ENCODE measurements around the gene NOVA2. TPM values are rescaled to one million over a fixed set of nuclear protein-coding genes. Genes with fewer than 3 reads are reported as not detected.

The NOVA2 gene
- polyA plus RNA-seq, 1 donor from 2014 or later, result 9.3 TPM

- Histone ChIP-seq H3K36me3 (ENCODE audit: insufficient read depth, low read length) (no peaks in the 10 kb centered on the region), H4K20me1 (ENCODE audit: insufficient read depth) (no peaks in the 10 kb centered on the region), H3F3A (ENCODE audit: insufficient read depth, low read length, poor library complexity, severe bottlenecking) (peaks cover 4% of the 10 kb centered on the region), H3K27me3 (ENCODE audit: insufficient read depth, low read depth, low read length) (no peaks in the 10 kb centered on the region), H2AFZ (ENCODE audit: low read depth, low read length) (no peak overlapping the region), H3K9ac (ENCODE audit: low read length) (peak overlapping the region; percentile 11), H3K4me3 (ENCODE audit: low read length) (no peak overlapping the region), H3K79me2 (replicated peaks; ENCODE audit: insufficient read depth, low read length) (peaks cover 18% of the 10 kb centered on the region), H3K9me2 (ENCODE audit: insufficient read depth, low read length) (no peaks in the 10 kb centered on the region), H3K4me2 (ENCODE audit: low read length) (no peak overlapping the region), H3K27ac (ENCODE audit: low read length) (no peak overlapping the region), H3K9me3 (ENCODE audit: low read length) (no peaks in the 10 kb centered on the region)
- no peak for TF ChIP-seq CTCF (IDR thresholded peaks at IDR 0.05; ENCODE audit: poor library complexity, severe bottlenecking)
- no peak for TF ChIP-seq REST (IDR thresholded peaks at IDR 0.05; ENCODE audit: borderline replicate concordance)
- no peak for TF ChIP-seq SMC3 (conservative IDR thresholded peaks at IDR 0.05; ENCODE audit: poor library complexity)
- no peak for TF ChIP-seq EZH2 (IDR thresholded peaks at IDR 0.05; ENCODE audit: borderline replicate concordance, insufficient read depth, low read length, poor library complexity, severe bottlenecking)
- no peak for TF ChIP-seq TAF1 (IDR thresholded peaks at IDR 0.05; ENCODE audit: low read depth)
- no peak for TF ChIP-seq POLR2AphosphoS5 (IDR thresholded peaks at IDR 0.05)
- TF ChIP-seq EP300 (conservative IDR thresholded peaks at IDR 0.05; ENCODE audit: poor library complexity, severe bottlenecking), result no peak
- no peak for TF ChIP-seq RAD21 (conservative IDR thresholded peaks at IDR 0.05)
- no peak for TF ChIP-seq MXI1 (conservative IDR thresholded peaks at IDR 0.05; ENCODE audit: poor library complexity, severe bottlenecking)
These were observed 14.1 kb downstream of the NOVA2 start for GRCh38 chr19:45959517-45960025.

GRCh38 chr19:45958769-45959516 lies 14.7 kb downstream of the NOVA2 start:
- no peaks in the 10 kb centered on the region for H4K20me1 ChIP-seq (ENCODE audit: insufficient read depth)
- no peak overlapping the region for H3K9ac ChIP-seq (ENCODE audit: low read length)
- no peak overlapping the region for H3K27ac ChIP-seq (ENCODE audit: low read length)
- no peaks in the 10 kb centered on the region for H3K36me3 ChIP-seq (ENCODE audit: insufficient read depth, low read length)
- no peaks in the 10 kb centered on the region for H3K27me3 ChIP-seq (ENCODE audit: insufficient read depth, low read depth, low read length)
- H2AFZ ChIP-seq (ENCODE audit: low read depth, low read length), result no peak overlapping the region
- H3K79me2 ChIP-seq (replicated peaks; ENCODE audit: insufficient read depth, low read length), result peaks cover 17% of the 10 kb centered on the region
- H3K9me2 ChIP-seq (ENCODE audit: insufficient read depth, low read length), result no peaks in the 10 kb centered on the region
- no peaks in the 10 kb centered on the region for H3K9me3 ChIP-seq (ENCODE audit: low read length)
- peaks cover 4% of the 10 kb centered on the region for H3F3A ChIP-seq (ENCODE audit: insufficient read depth, low read length, poor library complexity, severe bottlenecking)
- TF ChIP-seq MXI1 (conservative IDR thresholded peaks at IDR 0.05; ENCODE audit: poor library complexity, severe bottlenecking) (no peak), CTCF (IDR thresholded peaks at IDR 0.05; ENCODE audit: poor library complexity, severe bottlenecking) (no peak), EZH2 (IDR thresholded peaks at IDR 0.05; ENCODE audit: borderline replicate concordance, insufficient read depth, low read length, poor library complexity, severe bottlenecking) (no peak), TAF1 (IDR thresholded peaks at IDR 0.05; ENCODE audit: low read depth) (no peak), SMC3 (conservative IDR thresholded peaks at IDR 0.05; ENCODE audit: poor library complexity) (no peak), REST (IDR thresholded peaks at IDR 0.05; ENCODE audit: borderline replicate concordance) (no peak), POLR2AphosphoS5 (IDR thresholded peaks at IDR 0.05) (no peak), RAD21 (conservative IDR thresholded peaks at IDR 0.05) (no peak), EP300 (conservative IDR thresholded peaks at IDR 0.05; ENCODE audit: poor library complexity, severe bottlenecking) (no peak)
- no peak overlapping the region for H3K4me3 ChIP-seq (ENCODE audit: low read length)
- no peak overlapping the region for H3K4me2 ChIP-seq (ENCODE audit: low read length)

Measured in neural cell (in vitro differentiated cells).